Measurements from ENCODE around the gene GNB3. TPM values are rescaled to one million over a fixed set of nuclear protein-coding genes. Genes with fewer than 3 reads are reported as not detected.

The GNB3 gene
- total and polyA plus RNA-seq, 12 donors, result 1.9 to 15.0 (median 7.5) TPM

GRCh38 chr12:6836851-6837250 is 3.9 kb upstream of the GNB3 start:
- intact Hi-C loops (cut with DNase I), result no loop called here
- peaks cover 0 to 73% (median 20%) of the 10 kb centered on the region in 9 donors for H3K36me3 ChIP-seq
- ATAC-seq (no peak), DNase-seq (no peak)
- no peaks in the 10 kb centered on the region for H3K9me3 ChIP-seq
- H3K4me1 ChIP-seq, result peaks cover 0 to 54% (median 6%) of the 10 kb centered on the region in 9 donors
- WGBS, 2 donors, result 89 to 94% methylated on average over 16 of the region's 16 CpGs
- H3K27ac ChIP-seq, result no peak overlapping the region
- no peak overlapping the region for H3K4me3 ChIP-seq
- H3K27me3 ChIP-seq, result no peaks in the 10 kb centered on the region
- no peak for TF ChIP-seq CTCF (IDR thresholded peaks at IDR 0.05)

- Histone ChIP-seq H3K9me3 (no peaks in the 10 kb centered on the region), H3K27ac (no peak overlapping the region), H3K4me3 (no peak overlapping the region), H3K27me3 (no peaks in the 10 kb centered on the region), H3K4me1 (peaks cover 0 to 54% (median 6%) of the 10 kb centered on the region in 9 donors), H3K36me3 (peaks cover 0 to 76% (median 20%) of the 10 kb centered on the region in 9 donors)
- 94 to 95% methylated on average over 26 of the region's 26 CpGs for WGBS, 2 donors
- intact Hi-C loops (cut with DNase I), result no loop called here
- no peak for ATAC-seq
- no peak for DNase-seq
- no peak for TF ChIP-seq CTCF (IDR thresholded peaks at IDR 0.05)
These were observed 3.2 kb upstream of the GNB3 start for GRCh38 chr12:6837370-6838060.

GRCh38 chr12:6838854-6839253 is 1.9 kb upstream of the GNB3 start:
- Histone ChIP-seq H3K4me1 (peaks cover 0 to 51% (median 6%) of the 10 kb centered on the region in 9 donors), H3K9me3 (no peaks in the 10 kb centered on the region), H3K36me3 (peaks cover 0 to 82% (median 20%) of the 10 kb centered on the region in 9 donors), H3K27ac (no peak overlapping the region), H3K4me3 (no peak overlapping the region), H3K27me3 (no peaks in the 10 kb centered on the region)
- peak in 1 of 8 donors; percentile 3 for ATAC-seq
- intact Hi-C loops (cut with DNase I), result no loop called here
- TF ChIP-seq CTCF (IDR thresholded peaks at IDR 0.05), result no peak
- WGBS, 2 donors, result 93 to 95% methylated on average over 16 of the region's 16 CpGs
- no peak for DNase-seq

- WGBS, 2 donors, result 82 to 87% methylated on average over 10 of the region's 10 CpGs
- Histone ChIP-seq H3K27ac (peak overlapping the region in 2 of 10 donors; percentile 56 to 67), H3K36me3 (peaks cover 0 to 82% (median 23%) of the 10 kb centered on the region in 9 donors), H3K4me1 (peaks cover 0 to 45% (median 6%) of the 10 kb centered on the region in 9 donors), H3K27me3 (no peaks in the 10 kb centered on the region), H3K9me3 (no peaks in the 10 kb centered on the region), H3K4me3 (no peak overlapping the region)
- DNase-seq (no peak), ATAC-seq (peak in 2 of 8 donors; percentile 1)
- intact Hi-C loops (cut with DNase I), result no loop called here
- TF ChIP-seq CTCF (IDR thresholded peaks at IDR 0.05), result no peak
These were observed 1.1 kb upstream of the GNB3 start for GRCh38 chr12:6839482-6840201.

Measured in heart right ventricle (tissue), 16 donors.